Measurements from ENCODE around the gene UQCC2.

UQCC2 gene

DNA sequence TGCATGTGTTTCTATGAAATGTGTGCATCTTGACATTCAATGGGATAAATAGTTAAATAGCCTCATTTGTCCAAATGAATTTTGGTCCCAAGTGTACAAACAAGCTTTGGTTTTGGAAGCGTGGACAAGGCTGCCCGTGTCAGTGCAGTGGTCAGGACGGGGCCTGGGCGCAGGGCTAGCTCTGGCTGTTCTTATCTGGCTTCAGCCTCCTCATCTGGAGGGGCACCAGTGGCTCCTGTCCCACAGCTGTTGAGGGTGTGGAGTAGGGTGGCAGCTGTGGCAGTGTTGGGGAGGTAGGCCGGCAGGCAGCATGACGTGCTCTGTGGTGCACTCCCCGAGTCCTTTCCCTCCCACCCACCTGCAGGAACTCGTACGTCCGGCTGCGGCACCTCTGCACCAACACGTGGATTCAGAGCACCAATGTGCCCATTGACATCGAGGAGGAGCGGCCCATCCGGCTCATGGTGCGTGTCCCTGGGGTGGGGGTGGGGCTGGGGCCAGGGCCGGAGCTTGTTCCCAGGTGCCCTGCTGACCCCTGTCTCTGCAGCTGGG lies 46.9 kb downstream of the UQCC2 start:
- H3K4me3 ChIP-seq (replicated peaks; ENCODE audit: low read depth, low read length) = no peak overlapping the region
- no peak for DNase-seq (ENCODE audit: low read depth)
- TF ChIP-seq CTCF (IDR thresholded peaks at IDR 0.05; ENCODE audit: low read length, missing control alignments) = no peak

GRCh38 chr6:33663727-33664449 lies 47.6 kb downstream of the UQCC2 start:
- H3K4me3 ChIP-seq (replicated peaks; ENCODE audit: low read depth, low read length) = no peak overlapping the region
- no peak for TF ChIP-seq CTCF (IDR thresholded peaks at IDR 0.05; ENCODE audit: low read length, missing control alignments)
- DNase-seq (ENCODE audit: low read depth) = no peak

- TF ChIP-seq CTCF (IDR thresholded peaks at IDR 0.05; ENCODE audit: low read length, missing control alignments) = no peak
- no peak for DNase-seq (ENCODE audit: low read depth)
- H3K4me3 ChIP-seq (replicated peaks; ENCODE audit: low read depth, low read length) = no peak overlapping the region
Measured at GRCh38 chr6:33663028-33663427, 48.5 kb downstream of the UQCC2 start.

GRCh38 chr6:33662318-33662717 lies 49.2 kb downstream of the UQCC2 start:
- H3K4me3 ChIP-seq (replicated peaks; ENCODE audit: low read depth, low read length) = no peak overlapping the region
- no peak for DNase-seq (ENCODE audit: low read depth)
- no peak for TF ChIP-seq CTCF (IDR thresholded peaks at IDR 0.05; ENCODE audit: low read length, missing control alignments)

DNA sequence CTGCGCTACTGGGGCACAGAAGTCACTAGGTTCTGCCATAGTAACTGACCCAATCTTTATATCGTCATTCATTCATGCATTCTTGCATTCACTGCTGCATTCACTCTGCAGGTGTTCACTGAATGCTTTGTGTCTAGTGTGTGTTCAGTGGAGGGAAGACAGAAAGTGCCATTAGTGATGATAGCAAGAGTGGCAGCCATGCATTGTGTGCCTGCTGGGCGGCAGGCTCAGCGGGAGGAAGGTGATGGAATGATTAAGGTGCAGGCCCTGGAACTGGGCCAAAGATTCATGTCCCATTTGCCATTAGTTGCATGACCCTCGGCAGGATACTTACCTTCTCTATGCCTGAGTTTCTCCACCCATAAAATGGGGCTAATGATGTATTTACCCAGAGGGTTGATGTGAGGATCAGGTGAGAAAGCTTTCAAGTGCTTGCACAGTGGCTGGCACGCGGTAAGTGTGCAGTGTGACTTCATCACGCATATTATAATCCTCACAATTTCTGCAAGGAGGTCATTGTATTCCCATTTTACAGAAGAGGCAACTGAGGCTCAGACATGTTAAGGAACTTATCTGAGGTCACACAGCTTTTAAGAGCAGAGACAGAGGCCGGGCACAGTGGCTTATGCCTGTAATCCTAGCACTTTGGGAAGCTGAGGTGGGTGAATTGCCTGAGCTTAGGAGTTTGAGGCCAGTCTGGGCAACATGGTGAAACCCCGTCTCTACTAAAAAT lies 50.2 kb downstream of the UQCC2 start:
- no peak for TF ChIP-seq CTCF (IDR thresholded peaks at IDR 0.05; ENCODE audit: low read length, missing control alignments)
- no peak for DNase-seq (ENCODE audit: low read depth)
- H3K4me3 ChIP-seq (replicated peaks; ENCODE audit: low read depth, low read length) = no peak overlapping the region

GRCh38 chr6:33659986-33660385 lies 51.5 kb downstream of the UQCC2 start:
- DNase-seq (ENCODE audit: low read depth) = no peak
- TF ChIP-seq CTCF (IDR thresholded peaks at IDR 0.05; ENCODE audit: low read length, missing control alignments) = no peak
- H3K4me3 ChIP-seq (replicated peaks; ENCODE audit: low read depth, low read length) = no peak overlapping the region

Data from fibroblast of pulmonary artery (primary cell).